HFF-Myc (cell line): Measurements from ENCODE around the gene WDR27.

ENCODE experiments used
- DNase-seq: peaks from one replicate; pipeline ENCODE4 v3.0.0-alpha.2; 2011; ENCODE audit warnings: low read depth; ENCODE audit errors: extremely low read depth
- H3K4me3 ChIP-seq: replicated peaks from 2 replicates; pipeline ENCODE4 v1.5.1; 2011; ENCODE audit warnings: low read depth, mild to moderate bottlenecking, control low read depth, low read length
- CTCF ChIP-seq: IDR thresholded peaks from 2 replicates; pipeline ENCODE4 v1.5.1; 2012; ENCODE audit warnings: mild to moderate bottlenecking, low read depth, low read length, control low read depth; ENCODE audit errors: missing control alignments

Gene WDR27

GRCh38 chr6:169710009-169710408 lies 8.2 kb upstream of the WDR27 start:
- H3K4me3 ChIP-seq = no peak overlapping the region
- TF ChIP-seq CTCF = no peak

GRCh38 chr6:169709293-169709692 lies 7.5 kb upstream of the WDR27 start:
- no peak for DNase-seq
- TF ChIP-seq CTCF = no peak
- H3K4me3 ChIP-seq = no peak overlapping the region

More at GRCh38 chr6:169710009-169710408, 8.2 kb upstream of the WDR27 start:
- no peak for DNase-seq

GRCh38 chr6:169707772-169708171 lies 5.9 kb upstream of the WDR27 start:
- DNase-seq = no peak
- H3K4me3 ChIP-seq = no peak overlapping the region
- TF ChIP-seq CTCF = no peak

- TF ChIP-seq CTCF = no peak
- DNase-seq = no peak
- H3K4me3 ChIP-seq = peak overlapping the region; percentile 79
Observed at GRCh38 chr6:169702840-169703246, 1.0 kb upstream of the WDR27 start.

GRCh38 chr6:169701311-169701953 lies 397 bp downstream of the WDR27 start:
- DNase-seq = no peak
- H3K4me3 ChIP-seq = peak overlapping the region; percentile 79
- TF ChIP-seq CTCF = no peak

GRCh38 chr6:169700296-169700695 lies 1.5 kb downstream of the WDR27 start:
- peak overlapping the region; percentile 79 for H3K4me3 ChIP-seq

More at GRCh38 chr6:169700296-169700695, 1.5 kb downstream of the WDR27 start:
- no peak for TF ChIP-seq CTCF
- no peak for DNase-seq
